HepG2 (cell line): ENCODE data around the gene SMAD7. TPM values are rescaled to one million over a fixed set of nuclear protein-coding genes. Genes with fewer than 3 reads are reported as not detected.
A peak's percentile ranks its signal among the peaks of the same experiment; 100 is the strongest.

Experiments used
- ELF3 ChIP-seq: IDR thresholded peaks from 2 replicates; pipeline ENCODE4 v1.6.1; 2016; ENCODE audit warnings: missing genetic modification reagents, missing compliant biosample characterization
- FIP1L1 ChIP-seq: fragments of 200-400 bp; formaldehyde crosslinking; IDR thresholded peaks from 2 replicates; pipeline ENCODE4 v1.6.1; 2018; ENCODE audit warnings: low read depth, mild to moderate bottlenecking, low read length, moderate library complexity, borderline replicate concordance; ENCODE audit not compliant: insufficient read depth
- FOXK1 ChIP-seq: sonication (generic); formaldehyde crosslinking; IDR thresholded peaks from 2 replicates; pipeline ENCODE4 v1.4.0; 2020; ENCODE audit warnings: low read depth, missing genetic modification reagents, borderline replicate concordance
- FUBP1 ChIP-seq: sonication (generic); formaldehyde crosslinking; IDR thresholded peaks from 2 replicates; pipeline ENCODE4 v1.5.1; 2020; ENCODE audit warnings: missing genetic modification reagents, mild to moderate bottlenecking, borderline replicate concordance
- GTF3A ChIP-seq: sonication (generic); formaldehyde crosslinking; conservative IDR thresholded peaks from 2 replicates; pipeline ENCODE4 v1.4.0; 2020; ENCODE audit warnings: mild to moderate bottlenecking, missing genetic modification reagents
- HOXA7 ChIP-seq: sonication (generic); formaldehyde crosslinking; IDR thresholded peaks from 2 replicates; pipeline ENCODE4 v1.8.1; 2022; ENCODE audit warnings: mild to moderate bottlenecking, missing genetic modification reagents, moderate library complexity
- ISX ChIP-seq: sonication (generic); formaldehyde crosslinking; conservative IDR thresholded peaks from 2 replicates; pipeline ENCODE4 v1.5.0; 2020; ENCODE audit warnings: missing genetic modification reagents
- KLF15 ChIP-seq: sonication (generic); formaldehyde crosslinking; IDR thresholded peaks from 2 replicates; pipeline ENCODE4 v1.8.1; 2023; ENCODE audit warnings: borderline replicate concordance, mild to moderate bottlenecking, inconsistent platforms, missing genetic modification reagents, mixed read lengths
- LRRFIP1 ChIP-seq: sonication (generic); formaldehyde crosslinking; conservative IDR thresholded peaks from 2 replicates; pipeline ENCODE4 v1.4.0; 2020; ENCODE audit warnings: missing genetic modification reagents
- MED1 ChIP-seq: sonication (generic); formaldehyde crosslinking; IDR thresholded peaks from 2 replicates; pipeline ENCODE4 v1.4.0; 2020; ENCODE audit warnings: missing genetic modification reagents
- PCBP1 ChIP-seq: fragments of 200-400 bp; formaldehyde crosslinking; IDR thresholded peaks from 2 replicates; pipeline ENCODE4 v1.6.1; 2017; ENCODE audit warnings: mild to moderate bottlenecking, low read depth, low read length, borderline replicate concordance
- SETDB1 ChIP-seq: sonication (generic); formaldehyde crosslinking; IDR thresholded peaks from 2 replicates; pipeline ENCODE4 v1.5.1; 2020; ENCODE audit warnings: missing genetic modification reagents, mild to moderate bottlenecking, borderline replicate concordance
- SIN3B ChIP-seq: fragments of 150-350 bp; IDR thresholded peaks from 2 replicates; pipeline ENCODE4 v1.6.1; 2014; ENCODE audit warnings: low read length
- STAG1 ChIP-seq: sonication (generic); formaldehyde crosslinking; IDR thresholded peaks from 2 replicates; pipeline ENCODE4 v1.4.0; 2020; ENCODE audit warnings: missing genetic modification reagents
- ZNF414 ChIP-seq: sonication (generic); formaldehyde crosslinking; IDR thresholded peaks from 2 replicates; pipeline ENCODE4 v1.5.0; 2020; ENCODE audit warnings: missing genetic modification reagents
- ZNF431 ChIP-seq: sonication (generic); formaldehyde crosslinking; IDR thresholded peaks from 2 replicates; pipeline ENCODE4 v1.9.0; 2022; ENCODE audit warnings: missing genetic modification reagents, low read depth, mild to moderate bottlenecking, borderline replicate concordance
- ZNF441 ChIP-seq: sonication (generic); formaldehyde crosslinking; IDR thresholded peaks from 2 replicates; pipeline ENCODE4 v1.7.0; 2021; ENCODE audit warnings: missing genetic modification reagents, borderline replicate concordance
- ZNF501 ChIP-seq: sonication (generic); formaldehyde crosslinking; IDR thresholded peaks from 2 replicates; pipeline ENCODE4 v1.5.1; 2020; ENCODE audit warnings: mild to moderate bottlenecking, moderate library complexity, missing genetic modification reagents
- ZNF512B ChIP-seq: sonication (generic); formaldehyde crosslinking; IDR thresholded peaks from 2 replicates; pipeline ENCODE4 v1.5.1; 2020; ENCODE audit warnings: missing genetic modification reagents, mild to moderate bottlenecking, borderline replicate concordance
- ZNF558 ChIP-seq: sonication (generic); formaldehyde crosslinking; IDR thresholded peaks from 2 replicates; pipeline ENCODE4 v1.9.0; 2022; ENCODE audit warnings: mild to moderate bottlenecking, missing genetic modification reagents, borderline replicate concordance
- polyA plus RNA-seq, 8 experiments: library from polyadenylated mRNA; depleted of rRNA in 3 of 8; stranded (reverse) in 7 of 8; unstranded in 1 of 8; fragments of >200 nt; fragmentation: Illumina TruSeq in 4 of 8; extraction: Trizol in 4 of 8; gene quantifications; 2 replicates each; pipeline versions ENCODE4 v1.2.1 to v1.2.3, GENCODE V29; 2011 to 2016; ENCODE audit warnings: low read depth in 4 of 8, missing spikeins in 1 of 8, mixed read lengths in 1 of 8; ENCODE audit not compliant: insufficient read depth in 1 of 8
- total RNA-seq, 5 experiments: library from RNA; depleted of rRNA; stranded (reverse); fragments of >200 nt; fragmentation: Illumina TruSeq; extraction: Trizol; gene quantifications; 2 replicates each; pipeline ENCODE4 v1.2.3, GENCODE V29; 2016; ENCODE audit warnings: low read depth in 1 of 5

The SMAD7 gene
- total and polyA plus RNA-seq, 2 of the 13 experiments (the other 11 are each of a cell fraction or from before 2014, with no cell fraction given): 17.4 to 24.7 TPM

GRCh38 chr18:48948112-48949049, 2.4 kb downstream of the SMAD7 start (continued):
- TF ChIP-seq ZNF441 (CRISPR knock-in tag) (no peak; the same call in 1 of the 2 replicates), HOXA7 (CRISPR knock-in tag) (0 out of 2 replicates have a peak, but pooled peaks have one; percentile 52), PCBP1 (no peak), FOXK1 (CRISPR knock-in tag) (peak; percentile 42; the same call in 1 of the 2 replicates), ZNF414 (CRISPR knock-in tag) (no peak), SETDB1 (CRISPR knock-in tag) (no peak), ZNF512B (CRISPR knock-in tag) (no peak; the same call in none of the 2 replicates), GTF3A (CRISPR knock-in tag) (0 out of 2 replicates have a peak, but pooled peaks have one; percentile 42), ZNF501 (peak; percentile 47; the same call in 1 of the 2 replicates), STAG1 (CRISPR knock-in tag) (no peak), MED1 (CRISPR knock-in tag) (peak; percentile 76), FUBP1 (CRISPR knock-in tag) (no peak), ISX (CRISPR knock-in tag) (no peak), FIP1L1 (no peak), KLF15 (no peak), SIN3B (no peak), ELF3 (CRISPR knock-in tag) (0 out of 2 replicates have a peak, but pooled peaks have one; percentile 9), LRRFIP1 (CRISPR knock-in tag) (no peak), ZNF558 (CRISPR knock-in tag) (no peak; the same call in 1 of the 2 replicates), ZNF431 (CRISPR knock-in tag) (0 out of 2 replicates have a peak, but pooled peaks have one; percentile 60)
